CD4-positive, alpha-beta memory T cell (primary cell): ENCODE results near the gene MCC. TPM values are rescaled to one million over a fixed set of nuclear protein-coding genes. Genes with fewer than 3 reads are reported as not detected.
A peak's percentile ranks its signal among the peaks of the same experiment; 100 is the strongest.
"Not testable (repeated sequence)": the region's sequence is repeated elsewhere in the genome, so short reads cannot be mapped to it uniquely, and the experiment has no call there.

Experiments
- CTCF ChIA-PET: fragments of 350-600 bp; sonication (Branson Sonifier 250); formaldehyde crosslinking; loops from one replicate; lab custom pipeline; 2021; ENCODE audit warnings: inconsistent platforms; ENCODE audit not compliant: partially characterized antibody; lab: Charles Lee
- POLR2A ChIA-PET: fragments of 350-600 bp; sonication (Branson Sonifier 250); formaldehyde crosslinking; loops from one replicate; lab custom pipeline; 2021; ENCODE audit not compliant: partially characterized antibody; lab: Charles Lee
- DNase-seq, 5 donors: peaks; one replicate each; pipeline versions ENCODE4 v3.0.0 to v3.0.0-alpha.2; 2020 to 2022; ENCODE audit warnings: mixed read lengths in 1 of 5
- H3K27ac ChIP-seq: one replicate; pipeline ENCODE4 v1.7.0; 2013; ENCODE audit warnings: low read depth, low read length
- H3K27me3 ChIP-seq: 2 replicates; pipeline ENCODE4 v1.7.0; 2013; ENCODE audit warnings: mild to moderate bottlenecking, low read length, moderate library complexity; ENCODE audit not compliant: insufficient read depth
- H3K36me3 ChIP-seq: 2 replicates; pipeline ENCODE4 v1.7.0; 2013; ENCODE audit warnings: mild to moderate bottlenecking, low read length, moderate library complexity; ENCODE audit not compliant: insufficient read depth
- H3K4me1 ChIP-seq: 2 replicates; pipeline ENCODE4 v1.7.0; 2013; ENCODE audit warnings: mild to moderate bottlenecking, low read length, moderate library complexity; ENCODE audit not compliant: insufficient read depth
- H3K4me3 ChIP-seq, 2 donors: one replicate each; pipeline ENCODE4 v1.7.0; 2013; ENCODE audit warnings: low read length in 2 of 2, mild to moderate bottlenecking in 1 of 2
- H3K9me3 ChIP-seq, 2 donors: one replicate each; pipeline ENCODE4 v1.7.0; 2013; ENCODE audit warnings: low read length in 2 of 2, control low read depth in 1 of 2; ENCODE audit not compliant: control insufficient read depth in 1 of 2
- H3K27ac Mint-ChIP-seq, 7 donors: one replicate each; pipeline ENCODE4 v1.8.0; 2020 to 2021; ENCODE audit warnings: mixed read lengths in 7 of 7, mild to moderate bottlenecking in 6 of 7, inconsistent platforms in 3 of 7, moderate library complexity in 3 of 7
- H3K27me3 Mint-ChIP-seq, 2 donors: one replicate each; pipeline ENCODE4 v1.8.0; 2020 to 2021; ENCODE audit warnings: mixed read lengths in 2 of 2
- H3K36me3 Mint-ChIP-seq, 2 donors: one replicate each; pipeline ENCODE4 v1.8.0; 2020 to 2021; ENCODE audit warnings: mixed read lengths in 2 of 2, inconsistent platforms in 1 of 2, mild to moderate bottlenecking in 1 of 2
- H3K4me1 Mint-ChIP-seq, 4 donors: one replicate each; pipeline ENCODE4 v1.8.0; 2020 to 2021; ENCODE audit warnings: mixed read lengths in 4 of 4, mild to moderate bottlenecking in 1 of 4
- H3K4me3 Mint-ChIP-seq, 8 donors: one replicate each; pipeline ENCODE4 v1.8.0; 2020 to 2021; ENCODE audit warnings: mixed read lengths in 8 of 8, mild to moderate bottlenecking in 7 of 8, moderate library complexity in 6 of 8, inconsistent platforms in 3 of 8
- H3K9me3 Mint-ChIP-seq, 8 donors: one replicate each; pipeline ENCODE4 v1.8.0; 2020 to 2021; ENCODE audit warnings: mixed read lengths in 8 of 8, mild to moderate bottlenecking in 5 of 8, inconsistent platforms in 3 of 8, moderate library complexity in 1 of 8
- intact Hi-C: fragments of 100-400 bp; cut with micrococcal nuclease; formaldehyde crosslinking; loops from one replicate; pipeline ENCODE4 v1.15.1; 2023
- polyA plus RNA-seq, 2 donors: library from polyadenylated mRNA; unstranded; fragments of 300-500 nt; fragmentation: Illumina TruSeq; gene quantifications; one replicate each; pipeline ENCODE4 v1.2.3, GENCODE V29; 2021
- total RNA-seq, 2 experiments: library from RNA; stranded (reverse); gene quantifications; one replicate each; pipeline ENCODE4 v1.2.3, GENCODE V29; 2021

MCC gene
- total and polyA plus RNA-seq, 4 experiments from 2014 or later: 0.92 to 12.1 (median 7.7) TPM

DNA sequence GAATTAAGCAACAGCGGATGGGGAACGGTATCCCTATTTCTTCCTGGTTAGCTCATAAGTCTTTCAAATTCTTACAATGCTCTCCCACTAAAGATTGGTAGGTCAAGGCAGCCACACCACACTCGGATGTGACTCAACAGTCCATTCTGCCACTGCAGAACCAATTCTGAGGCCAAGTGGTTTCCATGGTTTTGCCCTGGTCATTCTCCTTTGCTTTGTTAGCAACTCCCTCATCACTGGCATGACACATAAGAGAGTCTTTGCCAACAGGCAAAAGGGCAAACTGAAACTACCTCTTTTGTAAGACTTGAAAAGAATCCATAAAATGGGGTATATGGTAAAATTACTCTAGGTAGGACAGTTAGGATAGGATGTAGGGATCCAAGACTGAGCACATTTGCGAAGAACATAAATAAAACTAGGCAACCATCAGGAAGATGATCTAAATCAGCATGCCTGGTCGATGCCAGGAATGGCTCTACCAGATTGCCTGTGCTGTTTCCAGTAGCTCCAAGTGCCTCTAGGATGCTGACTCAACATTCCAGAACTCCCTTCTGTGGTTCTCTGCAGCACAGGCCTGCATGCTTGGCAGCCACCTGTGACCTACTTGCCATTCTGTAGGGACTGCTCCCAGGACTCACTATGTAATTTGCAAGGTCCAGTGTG is 406.2 kb downstream of the MCC start:
- no peak overlapping the region for H3K27ac ChIP-seq
- H3K27me3 Mint-ChIP-seq: no peaks in the 10 kb centered on the region
- H3K4me3 Mint-ChIP-seq: no peak overlapping the region
- peaks cover 0 to 15% (median 7%) of the 10 kb centered on the region in 8 donors for H3K9me3 Mint-ChIP-seq
- H3K36me3 ChIP-seq: no peaks in the 10 kb centered on the region
- no peak overlapping the region for H3K27ac Mint-ChIP-seq
- peaks cover 0 to 5% (median 0%) of the 10 kb centered on the region in 4 donors for H3K4me1 Mint-ChIP-seq
- no peaks in the 10 kb centered on the region for H3K4me1 ChIP-seq
- no peak overlapping the region for H3K4me3 ChIP-seq
- CTCF ChIA-PET: no interaction called here
- H3K36me3 Mint-ChIP-seq: peaks cover 51 to 68% of the 10 kb centered on the region in 2 donors
- no peaks in the 10 kb centered on the region for H3K9me3 ChIP-seq
- intact Hi-C loops: no loop called here
- H3K27me3 ChIP-seq: no peaks in the 10 kb centered on the region
- DNase-seq: no peak
- POLR2A ChIA-PET: no interaction called here

DNA sequence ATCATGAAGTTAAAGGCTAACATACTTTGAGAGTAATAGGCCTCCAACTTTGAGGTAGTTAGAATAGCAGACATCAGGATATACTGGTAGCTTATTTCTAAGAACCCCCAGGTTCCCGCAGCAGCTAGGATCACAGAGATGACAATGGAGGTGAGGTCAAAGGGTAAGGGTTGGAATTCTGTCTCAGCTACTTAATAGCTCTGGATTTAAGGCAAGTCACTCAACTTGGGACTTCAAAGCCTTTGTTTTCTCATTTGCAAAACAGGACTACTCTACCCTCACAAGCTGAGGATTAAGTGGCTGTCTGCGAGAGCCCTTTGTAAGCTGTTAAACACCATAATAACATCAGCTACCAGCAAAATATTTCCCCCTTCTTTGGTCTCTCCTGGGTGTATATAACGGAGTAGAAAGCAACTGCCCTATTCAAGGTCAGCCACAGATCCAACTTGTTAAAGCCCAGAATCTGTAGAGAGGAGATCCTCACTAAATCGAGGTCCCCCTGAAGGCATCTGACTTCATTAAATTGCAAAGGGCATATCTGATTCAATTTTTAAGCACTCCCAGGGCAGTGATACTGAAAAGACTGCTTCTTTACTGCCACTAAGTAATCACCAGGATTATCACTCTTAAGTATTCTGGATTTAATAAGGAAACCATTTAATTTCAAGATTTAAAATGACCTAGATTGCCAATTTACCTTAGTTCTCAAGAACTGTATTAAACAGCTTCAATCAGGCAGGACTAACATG is 407.0 kb downstream of the MCC start:
- H3K4me1 Mint-ChIP-seq: peaks cover 0 to 5% (median 0%) of the 10 kb centered on the region in 4 donors
- Histone ChIP-seq H3K4me3 (no peak overlapping the region), H3K9me3 (no peaks in the 10 kb centered on the region), H3K27me3 (no peaks in the 10 kb centered on the region), H3K36me3 (no peaks in the 10 kb centered on the region), H3K4me1 (no peaks in the 10 kb centered on the region), H3K27ac (no peak overlapping the region)
- peaks cover 0 to 20% (median 9%) of the 10 kb centered on the region in 8 donors for H3K9me3 Mint-ChIP-seq
- intact Hi-C loops: no loop called here
- no peak for DNase-seq
- no peak overlapping the region for H3K27ac Mint-ChIP-seq
- no peaks in the 10 kb centered on the region for H3K27me3 Mint-ChIP-seq
- H3K36me3 Mint-ChIP-seq: peaks cover 57 to 73% of the 10 kb centered on the region in 2 donors
- no peak overlapping the region for H3K4me3 Mint-ChIP-seq
- CTCF ChIA-PET: no interaction called here
- POLR2A ChIA-PET: no interaction called here

DNA sequence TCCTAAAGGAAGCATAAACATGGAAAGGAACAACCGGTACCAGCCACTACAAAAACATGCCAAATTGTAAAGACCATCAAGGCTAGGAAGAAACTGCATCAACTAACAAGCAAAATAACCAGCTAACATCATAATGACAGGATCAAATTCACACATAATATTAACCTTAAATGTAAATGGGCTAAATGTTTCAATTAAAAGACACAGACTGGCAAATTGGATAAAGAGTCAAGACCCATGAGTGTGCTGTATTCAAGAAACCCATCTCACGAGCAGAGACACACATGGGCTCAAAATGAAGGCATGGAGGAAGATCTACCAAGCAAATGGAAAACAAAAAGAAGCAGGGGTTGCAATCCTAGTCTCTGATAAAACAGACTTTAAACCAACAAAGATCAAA is 411.6 kb downstream of the MCC start:
- H3K27me3 Mint-ChIP-seq, H3K27me3 ChIP-seq, H3K4me3 ChIP-seq, POLR2A ChIA-PET, H3K4me1 ChIP-seq, H3K9me3 ChIP-seq, H3K27ac ChIP-seq, CTCF ChIA-PET, DNase-seq, H3K4me3 Mint-ChIP-seq, H3K36me3 ChIP-seq, H3K27ac Mint-ChIP-seq: not testable (repeated sequence)
- intact Hi-C loops: loop anchor here (10.0 kb wide), 1 partner anchor 52 kb away; no protein-coding TSS in a partner anchor
- Mint-ChIP-seq H3K36me3 (peaks cover 37 to 66% of the 10 kb centered on the region in 2 donors), H3K9me3 (peaks cover 0 to 22% (median 9%) of the 10 kb centered on the region in 8 donors), H3K4me1 (peaks cover 7 to 32% (median 20%) of the 10 kb centered on the region in 4 donors)

DNA sequence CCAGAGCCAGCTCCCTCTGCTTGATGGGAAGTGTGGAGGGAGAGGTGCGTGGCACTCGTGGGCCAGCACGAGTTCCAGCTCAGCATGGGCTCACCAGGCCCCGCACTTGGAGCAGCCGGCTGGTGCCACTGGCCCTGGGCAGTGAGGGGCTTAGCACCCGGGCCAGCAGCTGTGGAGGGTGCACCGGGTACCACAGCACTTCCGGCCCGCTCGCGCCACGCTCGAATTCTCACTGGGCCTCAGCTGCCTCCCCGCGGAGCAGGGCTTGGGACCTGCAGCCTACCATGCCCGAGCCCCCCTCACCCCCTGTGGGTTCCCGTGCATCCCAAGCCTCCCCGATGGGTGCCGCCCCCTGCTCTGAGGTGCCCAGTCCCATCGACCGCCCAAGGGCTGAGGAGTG is 413.2 kb downstream of the MCC start:
- no peaks in the 10 kb centered on the region for H3K9me3 ChIP-seq
- POLR2A ChIA-PET: interaction anchor here (1.3 kb wide), 1 partner anchor 219 kb away, joined by 4 read pairs; no protein-coding TSS in a partner anchor
- CTCF ChIA-PET: interaction anchor here (0.9 to 3.0 kb wide), 6 partner anchors 9 to 255 kb away, joined by 3 to 24 read pairs (median 4); no protein-coding TSS in a partner anchor

DNA sequence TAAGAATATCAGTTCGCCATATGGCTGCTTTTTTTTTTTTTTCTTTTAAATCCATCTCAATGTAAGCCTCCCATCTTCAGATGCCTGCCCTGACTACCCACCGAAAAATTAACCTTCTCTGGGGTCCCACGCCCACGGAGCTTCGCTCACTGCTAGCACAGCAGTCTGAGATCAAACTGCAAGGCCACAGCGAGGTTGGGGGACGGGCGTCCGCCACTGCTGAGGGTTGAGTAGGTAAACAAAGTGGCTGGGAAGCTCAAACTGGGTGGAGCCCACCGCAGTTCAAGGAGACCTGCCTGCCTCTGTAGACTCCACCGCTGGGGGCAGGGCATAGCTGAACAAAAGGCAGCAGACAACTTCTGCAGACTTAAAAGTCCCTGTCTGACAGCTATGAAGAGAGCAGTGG is 414.6 kb downstream of the MCC start:
- ChIA-PET POLR2A (interaction anchor here (1.0 to 1.9 kb wide), 5 partner anchors 10 to 221 kb away, joined by 3 to 5 read pairs (median 4); no protein-coding TSS in a partner anchor), CTCF (interaction anchor here (0.6 to 3.0 kb wide), 18 partner anchors 10 to 467 kb away, joined by 3 to 24 read pairs (median 4); no protein-coding TSS in a partner anchor)
- H3K9me3 ChIP-seq, H3K4me1 ChIP-seq, H3K36me3 ChIP-seq, H3K27me3 Mint-ChIP-seq, H3K4me3 ChIP-seq, H3K27ac ChIP-seq, H3K27me3 ChIP-seq: not testable (repeated sequence)
- H3K36me3 Mint-ChIP-seq: peaks cover 29 to 60% of the 10 kb centered on the region in 2 donors
- H3K4me3 Mint-ChIP-seq: peak overlapping the region in 5 of 8 donors; percentile 17 to 57 (median 49)
- H3K27ac Mint-ChIP-seq: peak overlapping the region in 3 of 7 donors; percentile 36 to 42 (median 39)
- peaks cover 7 to 32% (median 18%) of the 10 kb centered on the region in 4 donors for H3K4me1 Mint-ChIP-seq
- intact Hi-C loops: loop anchor here (10.0 kb wide), 1 partner anchor 49 kb away; no protein-coding TSS in a partner anchor
- peaks cover 0 to 20% (median 8%) of the 10 kb centered on the region in 8 donors for H3K9me3 Mint-ChIP-seq
- peak in 4 of 5 donors; percentile 16 to 36 (median 28) for DNase-seq

More for the DNA sequence above, 413.2 kb downstream of the MCC start:
- Mint-ChIP-seq H3K4me3 (no peak overlapping the region), H3K27ac (no peak overlapping the region), H3K9me3 (peaks cover 0 to 20% (median 9%) of the 10 kb centered on the region in 8 donors), H3K4me1 (peaks cover 7 to 32% (median 20%) of the 10 kb centered on the region in 4 donors), H3K27me3 (no peaks in the 10 kb centered on the region), H3K36me3 (peaks cover 30 to 66% of the 10 kb centered on the region in 2 donors)
- H3K4me3 ChIP-seq: no peak overlapping the region
- no peaks in the 10 kb centered on the region for H3K4me1 ChIP-seq
- no peak for DNase-seq
- H3K27ac ChIP-seq: no peak overlapping the region
- H3K36me3 ChIP-seq: no peaks in the 10 kb centered on the region
- H3K27me3 ChIP-seq: no peaks in the 10 kb centered on the region
- intact Hi-C loops: loop anchor here (10.0 kb wide), 1 partner anchor 50 kb away; no protein-coding TSS in a partner anchor

DNA sequence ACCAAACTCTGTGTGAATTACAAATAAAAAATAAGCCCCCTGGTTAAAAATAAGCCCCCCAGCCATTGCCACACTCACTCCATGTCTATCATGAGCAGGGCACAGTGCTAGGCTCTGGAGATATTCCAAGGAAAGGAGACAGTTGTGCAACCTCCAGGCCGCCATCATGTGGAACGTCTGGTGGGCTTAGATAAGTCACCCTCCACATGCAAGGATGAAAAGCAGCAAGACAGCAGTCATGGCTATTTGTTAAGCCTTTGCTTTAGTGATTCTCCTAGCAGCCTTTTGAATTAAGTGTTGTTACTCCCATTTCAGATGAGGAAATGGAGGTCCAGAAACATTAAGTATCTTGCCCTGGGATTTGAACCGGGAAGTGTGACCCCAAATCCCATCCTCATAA is 416.9 kb downstream of the MCC start:
- Histone ChIP-seq H3K27ac (no peak overlapping the region), H3K36me3 (no peaks in the 10 kb centered on the region), H3K9me3 (no peaks in the 10 kb centered on the region), H3K27me3 (no peaks in the 10 kb centered on the region), H3K4me1 (no peaks in the 10 kb centered on the region), H3K4me3 (no peak overlapping the region)
- Mint-ChIP-seq H3K27me3 (no peaks in the 10 kb centered on the region), H3K4me3 (no peak overlapping the region), H3K36me3 (peaks cover 25 to 49% of the 10 kb centered on the region in 2 donors), H3K9me3 (peaks cover 0 to 8% (median 0%) of the 10 kb centered on the region in 8 donors), H3K4me1 (peaks cover 7 to 32% (median 18%) of the 10 kb centered on the region in 4 donors), H3K27ac (peak overlapping the region in 3 of 7 donors; percentile 23 to 55 (median 35))
- intact Hi-C loops: loop anchor here (10.0 kb wide), 1 partner anchor 47 kb away; no protein-coding TSS in a partner anchor
- POLR2A ChIA-PET: no interaction called here
- DNase-seq: no peak
- CTCF ChIA-PET: no interaction called here

DNA sequence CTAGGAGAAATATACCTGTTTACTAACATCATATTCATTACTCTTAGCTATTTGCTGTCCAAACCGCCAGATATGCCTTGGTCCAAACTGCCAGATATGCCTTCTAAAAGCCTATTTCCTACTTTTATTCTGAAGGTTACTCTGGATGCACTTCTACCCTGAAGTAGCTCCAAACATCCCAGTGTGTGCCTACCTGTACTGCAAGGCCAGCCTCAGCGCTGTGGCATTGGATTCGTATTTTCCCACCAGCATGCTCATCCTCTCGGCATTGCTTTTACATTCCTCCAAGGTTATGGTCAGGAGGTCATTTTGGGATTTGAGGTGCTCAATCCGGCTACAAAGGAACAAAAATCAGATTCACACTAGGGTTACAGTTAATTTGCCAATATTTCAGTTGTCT is 417.4 kb downstream of the MCC start:
- POLR2A ChIA-PET: no interaction called here
- Mint-ChIP-seq H3K27me3 (no peaks in the 10 kb centered on the region), H3K9me3 (peaks cover 0 to 4% (median 0%) of the 10 kb centered on the region in 8 donors), H3K4me1 (peaks cover 7 to 32% (median 18%) of the 10 kb centered on the region in 4 donors), H3K27ac (peak overlapping the region in 1 of 7 donors; percentile 57), H3K4me3 (no peak overlapping the region), H3K36me3 (peaks cover 21 to 47% of the 10 kb centered on the region in 2 donors)
- no peaks in the 10 kb centered on the region for H3K36me3 ChIP-seq
- no peaks in the 10 kb centered on the region for H3K27me3 ChIP-seq
- no peaks in the 10 kb centered on the region for H3K9me3 ChIP-seq
- H3K27ac ChIP-seq: no peak overlapping the region
- intact Hi-C loops: loop anchor here (10.0 kb wide), 1 partner anchor 46 kb away; no protein-coding TSS in a partner anchor
- CTCF ChIA-PET: no interaction called here
- no peak for DNase-seq
- H3K4me1 ChIP-seq: no peaks in the 10 kb centered on the region
- H3K4me3 ChIP-seq: no peak overlapping the region
